HG02840 (cell line): Measurements from ENCODE around the gene GPC5.
"Not testable (repeated sequence)": the region's sequence is repeated elsewhere in the genome, so short reads cannot be mapped to it uniquely, and the experiment has no call there.

Experiments used
- ATAC-seq: cut with Tn5 transposase; IDR thresholded peaks from one replicate; pipeline ENCODE4 v1.9.1; 2021; ENCODE audit warnings: mild to moderate bottlenecking, moderate library complexity, moderate number of reproducible peaks; ENCODE audit not compliant: unreplicated experiment, low FRiP score

GPC5 gene

GRCh38 chr13:91398413-91399188 lies at the start of gene GPC5:
GPC5 (plus strand) TSS chr13:91398621.
- peak; percentile 96 for ATAC-seq

- ATAC-seq, result peak; percentile 47
Observed at GRCh38 chr13:91348906-91349435, 49.5 kb upstream of the GPC5 start.

- no peak for ATAC-seq
Observed at GRCh38 chr13:91349992-91350911, 48.2 kb upstream of the GPC5 start.

- no peak for ATAC-seq
Observed at GRCh38 chr13:91351123-91351522, 47.3 kb upstream of the GPC5 start.

- no peak for ATAC-seq
Observed at GRCh38 chr13:91351980-91352379, 46.4 kb upstream of the GPC5 start.

GRCh38 chr13:91352891-91353290 lies 45.5 kb upstream of the GPC5 start:
- ATAC-seq, result not testable (repeated sequence)

GRCh38 chr13:91353494-91353893 lies 44.9 kb upstream of the GPC5 start:
- ATAC-seq, result no peak

GRCh38 chr13:91355099-91355825 lies 43.2 kb upstream of the GPC5 start:
- no peak for ATAC-seq

GRCh38 chr13:91355826-91356710 lies 42.4 kb upstream of the GPC5 start:
- ATAC-seq, result no peak

GRCh38 chr13:91356919-91357612 lies 41.4 kb upstream of the GPC5 start:
- no peak for ATAC-seq

GRCh38 chr13:91357613-91358386 lies 40.6 kb upstream of the GPC5 start:
- no peak for ATAC-seq

GRCh38 chr13:91358387-91358782 lies 40.0 kb upstream of the GPC5 start:
- ATAC-seq, result no peak

GRCh38 chr13:91359111-91359510 lies 39.3 kb upstream of the GPC5 start:
- no peak for ATAC-seq

- ATAC-seq, result no peak
Observed at GRCh38 chr13:91359631-91360030, 38.8 kb upstream of the GPC5 start.

GRCh38 chr13:91360246-91360751 lies 38.1 kb upstream of the GPC5 start:
- no peak for ATAC-seq

- no peak for ATAC-seq
Observed at GRCh38 chr13:91361755-91362271, 36.6 kb upstream of the GPC5 start.

GRCh38 chr13:91362908-91363307 lies 35.5 kb upstream of the GPC5 start:
- no peak for ATAC-seq

GRCh38 chr13:91368101-91368500 lies 30.3 kb upstream of the GPC5 start:
- ATAC-seq, result no peak
